Nephron (organoid): ENCODE data around the gene SRC.

Experiments
- H3K27ac Mint-ChIP-seq, 3 experiments: 2 replicates each; pipeline ENCODE4 v1.8.0; 2020; ENCODE audit warnings: mixed read lengths in 3 of 3, mild to moderate bottlenecking in 2 of 3, moderate library complexity in 1 of 3
- H3K27me3 Mint-ChIP-seq: 2 replicates; pipeline ENCODE4 v1.8.0; 2021; ENCODE audit warnings: low read depth, mild to moderate bottlenecking, moderate library complexity, mixed read lengths
- H3K36me3 Mint-ChIP-seq: 2 replicates; pipeline ENCODE4 v1.8.0; 2020; ENCODE audit warnings: low read depth, mixed read lengths
- H3K4me1 Mint-ChIP-seq: 2 replicates; pipeline ENCODE4 v1.8.0; 2020; ENCODE audit warnings: mixed read lengths
- H3K4me3 Mint-ChIP-seq, 3 experiments: 2 replicates each; pipeline ENCODE4 v1.8.0; 2020; ENCODE audit warnings: mild to moderate bottlenecking in 3 of 3, mixed read lengths in 3 of 3, moderate library complexity in 2 of 3
- H3K9me3 Mint-ChIP-seq: 2 replicates; pipeline ENCODE4 v1.8.0; 2020; ENCODE audit warnings: mixed read lengths
- TF ChIP-seq, protein P1 (sequence below), 3 experiments: fragments of 200-600 bp; sonication (generic); IDR thresholded peaks; one replicate each; pipeline ENCODE4 v1.5.0; 2021; ENCODE audit warnings: antibody characterized with exemption in 3 of 3; ENCODE audit not compliant: unreplicated experiment in 3 of 3

SRC gene

DNA sequence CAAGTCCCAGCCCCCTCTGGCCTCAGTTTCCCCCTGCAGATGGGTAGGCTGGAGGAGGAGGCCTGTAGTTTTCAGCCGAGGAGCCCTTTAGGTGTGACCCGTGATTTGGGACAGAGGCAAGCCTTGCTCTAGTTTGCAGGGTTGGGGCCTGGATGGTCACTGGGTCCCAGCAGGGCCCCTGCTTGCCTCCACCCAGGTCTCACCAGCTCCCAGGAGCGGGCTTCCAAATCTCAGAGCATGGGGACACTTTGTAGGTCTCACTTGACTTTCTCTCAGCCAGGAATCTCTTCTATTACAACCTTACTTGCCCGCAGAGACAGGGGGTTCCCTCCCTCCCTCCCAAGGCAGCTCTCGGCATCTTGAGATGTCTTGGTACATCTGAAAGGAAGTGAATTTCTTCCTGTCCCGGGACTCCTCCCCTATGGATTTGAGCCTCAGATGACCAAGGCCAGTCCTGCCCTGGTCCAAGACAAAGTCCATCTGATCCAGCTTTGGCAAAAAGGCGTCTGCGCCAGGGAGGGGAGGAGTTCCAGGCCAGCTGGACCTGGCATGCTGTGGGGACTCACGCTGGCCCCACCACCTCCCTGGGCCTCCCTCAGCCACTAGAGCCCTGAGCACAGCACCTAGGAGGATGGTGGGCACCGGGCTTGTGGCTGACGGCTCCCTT is 47.4 kb downstream of the SRC start:
- peak overlapping the region in 2 of 3 experiments; percentile 61 to 93 for H3K27ac Mint-ChIP-seq
- H3K4me3 Mint-ChIP-seq = no peak overlapping the region
- no peaks in the 10 kb centered on the region for H3K9me3 Mint-ChIP-seq
- H3K27me3 Mint-ChIP-seq = no peaks in the 10 kb centered on the region
- no peaks in the 10 kb centered on the region for H3K36me3 Mint-ChIP-seq
- H3K4me1 Mint-ChIP-seq = peaks cover 26% of the 10 kb centered on the region
- TF ChIP-seq, protein P1, sequence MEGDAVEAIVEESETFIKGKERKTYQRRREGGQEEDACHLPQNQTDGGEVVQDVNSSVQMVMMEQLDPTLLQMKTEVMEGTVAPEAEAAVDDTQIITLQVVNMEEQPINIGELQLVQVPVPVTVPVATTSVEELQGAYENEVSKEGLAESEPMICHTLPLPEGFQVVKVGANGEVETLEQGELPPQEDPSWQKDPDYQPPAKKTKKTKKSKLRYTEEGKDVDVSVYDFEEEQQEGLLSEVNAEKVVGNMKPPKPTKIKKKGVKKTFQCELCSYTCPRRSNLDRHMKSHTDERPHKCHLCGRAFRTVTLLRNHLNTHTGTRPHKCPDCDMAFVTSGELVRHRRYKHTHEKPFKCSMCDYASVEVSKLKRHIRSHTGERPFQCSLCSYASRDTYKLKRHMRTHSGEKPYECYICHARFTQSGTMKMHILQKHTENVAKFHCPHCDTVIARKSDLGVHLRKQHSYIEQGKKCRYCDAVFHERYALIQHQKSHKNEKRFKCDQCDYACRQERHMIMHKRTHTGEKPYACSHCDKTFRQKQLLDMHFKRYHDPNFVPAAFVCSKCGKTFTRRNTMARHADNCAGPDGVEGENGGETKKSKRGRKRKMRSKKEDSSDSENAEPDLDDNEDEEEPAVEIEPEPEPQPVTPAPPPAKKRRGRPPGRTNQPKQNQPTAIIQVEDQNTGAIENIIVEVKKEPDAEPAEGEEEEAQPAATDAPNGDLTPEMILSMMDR (IDR thresholded peaks at IDR 0.05; ENCODE audit: unreplicated experiment in 3 of 3) = no peak

DNA sequence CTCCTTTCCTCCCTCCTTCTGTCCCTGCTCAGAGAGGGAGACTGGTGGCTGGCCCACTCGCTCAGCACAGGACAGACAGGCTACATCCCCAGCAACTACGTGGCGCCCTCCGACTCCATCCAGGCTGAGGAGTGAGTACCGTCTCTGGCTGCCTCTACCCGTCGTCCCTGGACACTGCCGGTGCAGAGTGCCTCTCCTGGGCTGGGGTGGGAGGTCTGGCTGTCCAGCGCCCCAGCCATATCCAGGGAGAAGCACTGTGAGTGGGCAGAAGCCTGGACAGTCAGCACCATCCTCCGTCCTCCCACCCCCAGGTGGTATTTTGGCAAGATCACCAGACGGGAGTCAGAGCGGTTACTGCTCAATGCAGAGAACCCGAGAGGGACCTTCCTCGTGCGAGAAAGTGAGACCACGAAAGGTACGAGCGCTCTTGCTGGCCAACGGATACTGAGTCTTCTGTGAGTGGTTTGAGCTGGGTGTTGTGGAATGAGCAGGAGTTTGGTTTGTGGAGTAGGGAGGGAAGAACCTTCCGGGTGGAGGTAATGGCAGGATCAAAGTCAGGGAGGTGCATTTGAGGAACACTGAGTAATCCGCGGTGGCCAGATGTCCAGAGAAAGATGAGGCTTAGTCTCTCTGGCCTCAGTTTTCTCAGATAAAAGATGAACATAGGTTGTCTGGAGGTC is 48.1 kb downstream of the SRC start:
- Mint-ChIP-seq H3K27me3 (no peaks in the 10 kb centered on the region), H3K27ac (peak overlapping the region; percentile 61 to 93 (median 82)), H3K4me3 (peak overlapping the region in 1 of 3 experiments; percentile 7), H3K9me3 (no peaks in the 10 kb centered on the region), H3K4me1 (peaks cover 26% of the 10 kb centered on the region), H3K36me3 (no peaks in the 10 kb centered on the region)
- TF ChIP-seq, protein P1 (IDR thresholded peaks at IDR 0.05; ENCODE audit: unreplicated experiment in 3 of 3) = no peak

DNA sequence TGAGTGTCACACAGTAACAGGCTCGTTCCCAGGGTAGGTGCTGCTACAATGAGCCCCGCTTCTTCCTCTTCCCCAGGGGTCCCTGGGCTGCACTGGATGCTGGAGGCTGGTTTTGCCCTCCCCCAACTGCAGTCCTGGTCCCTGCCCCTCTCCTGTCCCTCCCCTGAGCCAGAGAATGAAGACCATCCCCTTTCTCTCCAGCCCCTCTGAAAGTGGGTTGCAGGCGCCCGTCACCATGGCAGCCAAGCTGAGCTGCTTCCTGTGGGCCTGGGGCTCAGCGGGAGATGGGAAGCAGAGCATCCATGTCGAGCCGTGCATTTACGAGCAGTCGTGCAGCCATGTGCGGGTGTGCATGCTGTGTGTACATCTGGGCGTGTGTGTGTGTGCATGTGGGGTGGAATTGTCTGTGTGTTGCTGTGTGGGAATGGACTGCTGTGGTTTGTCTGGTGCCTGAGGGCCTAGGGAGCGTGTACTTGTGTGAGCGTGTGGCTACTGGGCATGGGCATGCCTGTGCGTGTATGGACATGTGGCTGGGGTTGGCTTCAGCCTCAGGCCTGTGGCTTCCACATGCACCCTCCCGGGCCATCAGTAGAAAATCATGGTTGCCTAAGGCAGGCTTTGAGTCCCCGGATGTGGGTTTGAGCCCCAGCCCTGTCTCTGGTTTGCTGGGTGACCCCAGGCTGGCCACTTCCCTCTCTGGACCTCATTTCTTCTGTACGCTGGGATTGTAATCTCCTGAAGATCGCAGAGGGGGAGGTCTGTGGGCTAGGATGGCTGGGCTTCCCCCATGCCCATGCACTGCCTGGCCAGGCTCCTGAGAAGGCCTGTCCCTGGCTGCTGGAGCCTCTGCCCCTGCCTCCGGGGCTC is 48.8 kb downstream of the SRC start:
- Mint-ChIP-seq H3K4me3 (peak overlapping the region in 1 of 3 experiments; percentile 2), H3K27me3 (no peaks in the 10 kb centered on the region), H3K4me1 (peaks cover 26% of the 10 kb centered on the region), H3K27ac (peak overlapping the region; percentile 61 to 93 (median 82)), H3K36me3 (no peaks in the 10 kb centered on the region), H3K9me3 (no peaks in the 10 kb centered on the region)
- TF ChIP-seq, protein P1 (IDR thresholded peaks at IDR 0.05; ENCODE audit: unreplicated experiment in 3 of 3) = no peak

DNA sequence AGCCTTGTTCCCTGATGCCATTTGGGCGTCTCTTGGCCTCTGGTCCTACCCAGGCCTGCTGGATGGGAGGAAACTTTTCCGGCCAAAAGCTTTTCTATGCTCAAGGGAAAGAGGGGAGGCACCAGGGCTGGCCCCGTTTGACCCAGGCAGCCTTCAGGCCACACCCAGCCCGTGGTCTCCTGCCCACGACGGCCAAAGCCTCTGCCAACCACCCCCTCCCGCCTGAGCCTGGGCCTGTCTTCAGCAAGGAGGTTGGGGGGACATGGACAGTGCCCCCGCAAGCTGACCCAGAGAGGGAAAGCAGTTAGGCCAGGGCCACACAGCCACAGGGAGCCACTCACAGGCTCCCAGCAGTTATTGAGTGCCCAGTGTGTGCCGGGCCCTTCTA is 49.5 kb downstream of the SRC start:
- Mint-ChIP-seq H3K27me3 (no peaks in the 10 kb centered on the region), H3K9me3 (no peaks in the 10 kb centered on the region), H3K4me3 (no peak overlapping the region), H3K27ac (peak overlapping the region in 1 of 3 experiments; percentile 93), H3K36me3 (no peaks in the 10 kb centered on the region), H3K4me1 (peaks cover 26% of the 10 kb centered on the region)
- TF ChIP-seq, protein P1 (IDR thresholded peaks at IDR 0.05; ENCODE audit: unreplicated experiment in 3 of 3) = no peak

DNA sequence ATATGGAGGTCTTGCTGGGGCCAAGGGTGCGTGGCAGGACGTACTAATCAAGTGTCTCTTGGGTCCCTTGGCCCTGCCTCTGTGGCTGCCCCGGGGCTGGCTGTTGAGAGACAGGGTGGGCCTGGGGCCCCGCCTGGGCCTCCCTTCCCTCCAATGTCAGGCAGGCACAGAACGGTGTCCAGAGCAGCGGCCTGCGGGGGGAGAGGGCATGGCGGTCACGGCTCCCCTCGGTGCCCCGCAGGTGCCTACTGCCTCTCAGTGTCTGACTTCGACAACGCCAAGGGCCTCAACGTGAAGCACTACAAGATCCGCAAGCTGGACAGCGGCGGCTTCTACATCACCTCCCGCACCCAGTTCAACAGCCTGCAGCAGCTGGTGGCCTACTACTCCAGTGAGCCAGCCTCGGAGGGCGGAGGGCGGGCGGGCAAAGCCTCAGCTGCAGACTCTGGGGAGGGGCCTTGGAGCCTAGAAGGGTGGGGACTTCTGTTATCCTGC is 50.0 kb downstream of the SRC start:
- TF ChIP-seq, protein P1 (IDR thresholded peaks at IDR 0.05; ENCODE audit: unreplicated experiment in 3 of 3) = no peak
- Mint-ChIP-seq H3K27me3 (no peaks in the 10 kb centered on the region), H3K9me3 (no peaks in the 10 kb centered on the region), H3K36me3 (no peaks in the 10 kb centered on the region), H3K4me3 (peak overlapping the region in 2 of 3 experiments; percentile 17 to 41), H3K4me1 (peaks cover 26% of the 10 kb centered on the region), H3K27ac (peak overlapping the region; percentile 54 to 96 (median 83))
